IMR-90 (cell line): ENCODE results near the gene CCDC107.

Source experiments
- CEBPB ChIP-seq: IDR thresholded peaks from 2 replicates; pipeline ENCODE4 v1.6.1; 2012; ENCODE audit warnings: low read depth, low read length, improper control_type of control experiment
- CTCF ChIP-seq: conservative IDR thresholded peaks from 2 replicates; pipeline ENCODE4 v1.5.1; 2012; ENCODE audit warnings: mild to moderate bottlenecking, low read depth, low read length, improper control_type of control experiment
- MAZ ChIP-seq: IDR thresholded peaks from 2 replicates; pipeline ENCODE4 v1.6.1; 2012; ENCODE audit warnings: low read depth, mild to moderate bottlenecking, low read length, improper control_type of control experiment, moderate library complexity, borderline replicate concordance
- RAD21 ChIP-seq: IDR thresholded peaks from 2 replicates; pipeline ENCODE4 v1.6.1; 2012; ENCODE audit warnings: low read length, improper control_type of control experiment
- USF2 ChIP-seq: fragments of 150-350 bp; IDR thresholded peaks from 2 replicates; pipeline ENCODE4 v1.6.1; 2017; ENCODE audit warnings: mild to moderate bottlenecking, antibody characterized with exemption, low read length, low read depth

- no peak for TF ChIP-seq RAD21
- TF ChIP-seq CTCF, result no peak
- TF ChIP-seq CEBPB, result no peak
- TF ChIP-seq MAZ, result no peak
- no peak for TF ChIP-seq USF2
These were observed 23.4 kb downstream of the CCDC107 start for GRCh38 chr9:35681341-35682002.
